HCT116 (cell line): ENCODE data around the gene SETX. TPM values are rescaled to one million over a fixed set of nuclear protein-coding genes. Genes with fewer than 3 reads are reported as not detected.

ENCODE experiments used
- ATAC-seq: fragments of 200-7000 bp; cut with Tn5 transposase; 2 replicates; pipeline ENCODE4 v1.9.1; 2020; ENCODE audit warnings: mild to moderate bottlenecking, moderate library complexity
- BruUV-seq: library from RNA; stranded (reverse); fragments of 400-500 nt; replicated peaks from 2 replicates; lab custom pipeline; 2021; lab: Mats Ljungman, UMichigan
- CTCF ChIA-PET: fragments of 300-600 bp; sonication (Branson Sonifier 250); formaldehyde crosslinking; loops from one replicate; lab custom pipeline; 2021; ENCODE audit warnings: antibody characterized with exemption; lab: Charles Lee
- POLR2A ChIA-PET: fragments of 300-600, 350-600 bp; sonication (Branson Sonifier 250); formaldehyde crosslinking; loops from one replicate; lab custom pipeline; 2021; ENCODE audit warnings: antibody characterized with exemption; lab: Charles Lee
- RAD21 ChIA-PET, 2 experiments: fragments of 300-600 bp; sonication (Branson Sonifier 250); formaldehyde crosslinking; loops; one replicate each; lab custom pipeline; 2023; ENCODE audit warnings: low total read pairs in 2 of 2; ENCODE audit not compliant: uncharacterized antibody in 2 of 2, unreplicated experiment in 2 of 2, low non-redundant PET in 1 of 2; lab: Charles Lee
- DNase-seq: peaks from one replicate; pipeline ENCODE4 v3.0.0-alpha.2; 2010; ENCODE audit warnings: low read depth, low spot score
- H2AFZ ChIP-seq: fragments of 200-600 bp; shearing (Covaris generic), sonication (generic); 2 replicates; pipeline ENCODE4 v1.6.1; 2017; ENCODE audit warnings: low read depth, mixed run types, mixed read lengths, antibody characterized with exemption, low read length; ENCODE audit not compliant: poor library complexity, severe bottlenecking
- H3K27ac ChIP-seq: 2 replicates; pipeline ENCODE4 v1.5.1; 2012; ENCODE audit warnings: low read depth, low read length
- H3K27me3 ChIP-seq: fragments of 200-600 bp; sonication (generic); 2 replicates; pipeline ENCODE4 v1.6.1; 2016; ENCODE audit warnings: mixed run types, low read length, mixed read lengths; ENCODE audit not compliant: insufficient read depth
- H3K36me3 ChIP-seq, 2 experiments: fragments of 200-500 bp in 1 of 2; fragments of 200-600 bp in 1 of 2; sonication (Bioruptor generic) in 1 of 2; sonication (generic) in 1 of 2; 2 replicates each; pipeline versions ENCODE4 v1.5.1 to v1.6.1; 2014 to 2016; ENCODE audit warnings: low read length in 2 of 2, inconsistent platforms in 1 of 2, mixed read lengths in 1 of 2, mixed run types in 1 of 2; ENCODE audit not compliant: insufficient read depth in 2 of 2, control insufficient read depth in 1 of 2
- H3K4me1 ChIP-seq, 2 experiments: fragments of 200-600 bp in 1 of 2; sonication (generic) in 1 of 2; 2 replicates each; pipeline versions ENCODE4 v1.5.1 to v1.6.1; 2012 to 2017; ENCODE audit warnings: low read length in 2 of 2, inconsistent platforms in 1 of 2, mild to moderate bottlenecking in 1 of 2, mixed read lengths in 1 of 2, mixed run types in 1 of 2, moderate library complexity in 1 of 2; ENCODE audit not compliant: insufficient read depth in 2 of 2, control insufficient read depth in 1 of 2
- H3K4me2 ChIP-seq: fragments of 200-600 bp; sonication (generic); 2 replicates; pipeline ENCODE4 v1.6.1; 2017; ENCODE audit warnings: mixed run types, low read length, mixed read lengths
- H3K4me3 ChIP-seq, 2 experiments: fragments of 200-600 bp in 1 of 2; sonication (generic) in 1 of 2; replicated peaks in 1 of 2; 2 replicates each; pipeline ENCODE4 v1.5.1; 2011 to 2016; ENCODE audit warnings: low read length in 2 of 2, control low read depth in 1 of 2, low read depth in 1 of 2, mild to moderate bottlenecking in 1 of 2, mixed read lengths in 1 of 2, mixed run types in 1 of 2
- H3K79me2 ChIP-seq: fragments of 200-600 bp; sonication (generic); 2 replicates; pipeline ENCODE4 v1.6.1; 2017; ENCODE audit warnings: mild to moderate bottlenecking, mixed run types, low read length, moderate library complexity, mixed read lengths; ENCODE audit not compliant: insufficient read depth
- H3K9ac ChIP-seq: fragments of 200-600 bp; sonication (generic); 2 replicates; pipeline ENCODE4 v1.6.1; 2016; ENCODE audit warnings: low read length, mixed read lengths
- H3K9me2 ChIP-seq: fragments of 200-600 bp; sonication (generic), shearing (Covaris generic); 2 replicates; pipeline ENCODE4 v1.6.1; 2017; ENCODE audit warnings: mixed run types, mild to moderate bottlenecking, moderate library complexity; ENCODE audit not compliant: insufficient read depth
- H3K9me3 ChIP-seq, 2 experiments: fragments of 200-500 bp in 1 of 2; fragments of 200-600 bp in 1 of 2; sonication (Bioruptor generic) in 1 of 2; sonication (generic) in 1 of 2; 2 replicates each; pipeline ENCODE4 v1.6.1; 2014 to 2017; ENCODE audit warnings: low read length in 2 of 2, mixed read lengths in 2 of 2, inconsistent platforms in 1 of 2, low read depth in 1 of 2, mild to moderate bottlenecking in 1 of 2, mixed run types in 1 of 2, moderate library complexity in 1 of 2; ENCODE audit not compliant: control insufficient read depth in 1 of 2, insufficient read depth in 1 of 2
- H4K20me1 ChIP-seq: fragments of 200-600 bp; sonication (generic), shearing (Covaris generic); 2 replicates; pipeline ENCODE4 v1.6.1; 2017; ENCODE audit warnings: mixed run types, mild to moderate bottlenecking, moderate library complexity; ENCODE audit not compliant: insufficient read depth
- ATF3 ChIP-seq: IDR thresholded peaks from 2 replicates; pipeline ENCODE4 v1.6.1; 2012
- EGR1 ChIP-seq: IDR thresholded peaks from 2 replicates; pipeline ENCODE4 v1.6.1; 2012; ENCODE audit warnings: low read depth
- EZH2phosphoT487 ChIP-seq: fragments of 200-600 bp; IDR thresholded peaks from 2 replicates; pipeline ENCODE4 v1.6.1; 2018; ENCODE audit warnings: antibody characterized with exemption, borderline replicate concordance
- JUND ChIP-seq: IDR thresholded peaks from 2 replicates; pipeline ENCODE4 v1.6.1; 2012
- MAX ChIP-seq: IDR thresholded peaks from 2 replicates; pipeline ENCODE4 v1.6.1; 2012
- POLR2A ChIP-seq: IDR thresholded peaks from 2 replicates; pipeline ENCODE4 v1.7.0; 2011; ENCODE audit warnings: borderline replicate concordance; ENCODE audit not compliant: insufficient read depth, insufficient read length; ENCODE audit errors: extremely low read depth
- RAD21 ChIP-seq: IDR thresholded peaks from 2 replicates; pipeline ENCODE4 v1.6.1; 2012; ENCODE audit warnings: low read depth, mild to moderate bottlenecking
- SIN3A ChIP-seq: IDR thresholded peaks from 2 replicates; pipeline ENCODE4 v1.6.1; 2012; ENCODE audit warnings: low read depth
- SP1 ChIP-seq: IDR thresholded peaks from 2 replicates; pipeline ENCODE4 v1.6.1; 2012; ENCODE audit warnings: low read depth
- ZBTB33 ChIP-seq: IDR thresholded peaks from 2 replicates; pipeline ENCODE4 v1.6.1; 2011; ENCODE audit warnings: mild to moderate bottlenecking, low read length, moderate library complexity; ENCODE audit not compliant: insufficient replicate concordance; ENCODE audit errors: extremely low read depth
- ZNF274 ChIP-seq: fragments of 200-500 bp; sonication (Bioruptor generic); IDR thresholded peaks from 2 replicates; pipeline ENCODE4 v1.6.1; 2014; ENCODE audit warnings: mild to moderate bottlenecking, low read depth, low read length, inconsistent platforms
- intact Hi-C: fragments of 100-400 bp; cut with micrococcal nuclease; formaldehyde crosslinking; loops from 2 replicates; pipeline ENCODE4 v1.10.0; 2022
- total RNA-seq: library from RNA; stranded (reverse); gene quantifications from one replicate; pipeline ENCODE4 v1.2.1, GENCODE V29; 2021; ENCODE audit not compliant: unreplicated experiment

The SETX gene
- total RNA-seq, 1 experiment from 2014 or later = 38.5 TPM

- no peaks in the 10 kb centered on the region for H3K27me3 ChIP-seq
- TF ChIP-seq POLR2A (no peak), MAX (no peak), RAD21 (no peak), ATF3 (no peak), SP1 (no peak), SIN3A (no peak), ZNF274 (no peak), JUND (no peak), EGR1 (no peak), EZH2phosphoT487 (no peak), ZBTB33 (no peak)
- ChIA-PET POLR2A (no interaction called here), CTCF (no interaction called here), RAD21 (no interaction called here)
- H4K20me1 ChIP-seq = no peaks in the 10 kb centered on the region
- no peak overlapping the region for H3K4me3 ChIP-seq
- no peaks in the 10 kb centered on the region for H3K9me3 ChIP-seq
- H3K9ac ChIP-seq = no peak overlapping the region
- intact Hi-C loops = no loop called here
- H3K79me2 ChIP-seq = no peaks in the 10 kb centered on the region
- no TSS peak for BruUV-seq
- H3K27ac ChIP-seq = no peak overlapping the region
- no peak overlapping the region for H3K4me2 ChIP-seq
- no peak for DNase-seq
- no peaks in the 10 kb centered on the region for H3K36me3 ChIP-seq
- ATAC-seq = no peak
- H3K9me2 ChIP-seq = no peaks in the 10 kb centered on the region
- H3K4me1 ChIP-seq = peaks cover 9 to 11% of the 10 kb centered on the region in 2 experiments
- H2AFZ ChIP-seq = no peak overlapping the region
These were observed 143.2 kb downstream of the SETX start for GRCh38 chr9:132211570-132211969.

Other genes with a start within 250 kb of the SETX start
- 2.5 TPM for gene NTNG2, start 192.9 kb downstream of the SETX start, total RNA-seq
- gene TTF1, start 51.9 kb upstream of the SETX start, total RNA-seq = 14.5 TPM
- gene CFAP77, start 55.2 kb upstream of the SETX start, total RNA-seq = 0.98 TPM
- not detected for gene BARHL1, start 227.6 kb upstream of the SETX start, total RNA-seq